ENCODE results near the gene TRIAP1. TPM values are rescaled to one million over a fixed set of nuclear protein-coding genes. Genes with fewer than 3 reads are reported as not detected.

Gene TRIAP1
- total and polyA plus RNA-seq, 2 donors (not counting 3 experiments of a cell fraction or from before 2014, with no cell fraction given) = 26.1 to 46.0 TPM

- BruUV-seq (replicated peaks) = no TSS peak
- no peak overlapping the region for H3K27ac ChIP-seq (ENCODE audit: insufficient read depth, low read depth, low read length)
- TF ChIP-seq MYC (IDR thresholded peaks at IDR 0.05; ENCODE audit: low read depth, low read length) (no peak), CTCF (IDR thresholded peaks at IDR 0.05; ENCODE audit: extremely low read depth in 1 of 2, insufficient read depth in 1 of 2, low read depth in 1 of 2, low read length in 2 of 2) (no peak), FOS (IDR thresholded peaks at IDR 0.05; ENCODE audit: borderline replicate concordance, insufficient read depth, low read length) (no peak), MAX (IDR thresholded peaks at IDR 0.05; ENCODE audit: insufficient read depth, insufficient read length) (no peak), GATA2 (IDR thresholded peaks at IDR 0.05; ENCODE audit: insufficient read depth, insufficient read length, low read depth, low read length) (no peak), POLR2AphosphoS5 (IDR thresholded peaks at IDR 0.05; ENCODE audit: insufficient read depth, low read depth, low read length) (no peak)
- no peaks in the 10 kb centered on the region for H3K9me1 ChIP-seq (replicated peaks; ENCODE audit: control insufficient read depth, extremely low read depth, insufficient read depth, low read length)
- DNase-seq (ENCODE audit: low read depth, low spot score) = no peak
- no peak overlapping the region for H3K4me2 ChIP-seq (ENCODE audit: insufficient read depth, low read length)
- H3K79me2 ChIP-seq (ENCODE audit: control insufficient read depth, insufficient read depth, low read length) = peaks cover under 1% of the 10 kb centered on the region
- POLR2A ChIA-PET = no interaction called here
- intact Hi-C loops (cut with micrococcal nuclease) (no loop called here), dilution Hi-C loops (cut with MboI; ENCODE audit: extremely low pct_ligation_motif_present, low sequenced_read_pairs) (no loop called here)
- H3K4me3 ChIP-seq (replicated peaks in 1 of 3; ENCODE audit: insufficient read depth in 1 of 3, low read depth in 1 of 3, low read length in 3 of 3) = no peak overlapping the region
- no peak for FAIRE-seq
- H3K36me3 ChIP-seq (ENCODE audit: control insufficient read depth in 2 of 2, extremely low read depth in 1 of 2, insufficient read depth in 2 of 2, low read length in 2 of 2) = no peaks in the 10 kb centered on the region
- H3K4me1 ChIP-seq (ENCODE audit: control insufficient read depth, extremely low read depth, insufficient read depth, low read length) = peaks cover 13% of the 10 kb centered on the region
- H3K27me3 ChIP-seq (ENCODE audit: control insufficient read depth in 2 of 2, insufficient read depth in 2 of 2, low read length in 2 of 2) = no peaks in the 10 kb centered on the region
- CTCF ChIA-PET = interaction anchor here (0.9 to 1.4 kb wide), 2 partner anchors 19 to 22 kb away, joined by 3 to 5 read pairs; no protein-coding TSS in a partner anchor
- no peak overlapping the region for H2AFZ ChIP-seq (ENCODE audit: low read depth, low read length)
- H4K20me1 ChIP-seq (replicated peaks; ENCODE audit: control insufficient read depth, extremely low read depth, insufficient read depth, low read length) = no peaks in the 10 kb centered on the region
- no peak overlapping the region for H3K9ac ChIP-seq (replicated peaks; ENCODE audit: extremely low read depth, insufficient read depth, low read length)
- H3K9me3 ChIP-seq (replicated peaks; ENCODE audit: control insufficient read depth, insufficient read depth, low read length) = no peaks in the 10 kb centered on the region
Observed at GRCh38 chr12:120490833-120491512, 44.8 kb upstream of the TRIAP1 start.
